HS-27A (cell line): Measurements from ENCODE around the gene SLIT2.

Experiments
- DNase-seq: peaks from one replicate; pipeline ENCODE4 v3.0.0-alpha.2; 2012; ENCODE audit warnings: low read depth, missing footprints

SLIT2 gene

GRCh38 chr4:20266215-20267082 lies 14.7 kb downstream of the SLIT2 start:
- DNase-seq = no peak

- no peak for DNase-seq
Observed at GRCh38 chr4:20268028-20268427, 16.3 kb downstream of the SLIT2 start.

DNA sequence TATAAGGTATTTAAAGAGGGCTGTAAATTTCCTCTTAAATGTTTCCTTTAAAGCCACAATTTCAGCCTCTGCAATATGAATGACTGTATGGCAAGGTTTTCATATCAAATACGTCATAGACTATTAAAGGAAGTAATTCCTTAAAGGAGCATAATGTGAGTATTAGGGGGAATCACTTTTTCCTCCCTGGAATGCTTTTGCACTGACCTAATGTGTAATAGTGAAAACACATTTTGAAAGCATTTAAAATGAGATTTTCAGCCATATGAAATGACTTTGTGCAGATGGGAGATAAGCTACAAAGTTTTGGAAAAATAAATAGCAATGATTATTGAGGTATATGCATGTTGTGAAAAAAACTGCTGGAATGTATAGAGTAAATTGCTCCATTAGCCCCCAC lies 17.6 kb downstream of the SLIT2 start:
- DNase-seq = no peak

DNA sequence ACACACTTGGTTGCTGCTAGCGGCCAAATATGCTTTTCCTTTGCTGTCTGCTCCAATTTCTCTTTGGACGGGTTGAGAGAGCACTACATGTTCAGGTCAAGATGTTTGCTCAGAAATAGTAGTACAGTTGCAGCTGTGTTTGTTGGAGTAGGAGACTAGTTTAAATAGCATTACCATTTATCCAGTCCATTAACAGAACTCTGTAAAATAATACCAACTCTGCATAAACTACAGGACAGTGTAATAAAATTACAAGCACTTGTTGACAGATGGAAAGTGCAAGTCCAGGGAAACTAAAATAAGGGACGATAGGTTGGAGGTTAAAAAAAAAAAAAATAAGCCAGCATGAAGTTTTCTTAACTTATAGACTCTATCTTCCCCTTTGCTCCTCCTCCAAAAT lies 20.2 kb downstream of the SLIT2 start:
- no peak for DNase-seq

- DNase-seq = no peak
Observed at GRCh38 chr4:20272411-20272872, 20.7 kb downstream of the SLIT2 start.

DNA sequence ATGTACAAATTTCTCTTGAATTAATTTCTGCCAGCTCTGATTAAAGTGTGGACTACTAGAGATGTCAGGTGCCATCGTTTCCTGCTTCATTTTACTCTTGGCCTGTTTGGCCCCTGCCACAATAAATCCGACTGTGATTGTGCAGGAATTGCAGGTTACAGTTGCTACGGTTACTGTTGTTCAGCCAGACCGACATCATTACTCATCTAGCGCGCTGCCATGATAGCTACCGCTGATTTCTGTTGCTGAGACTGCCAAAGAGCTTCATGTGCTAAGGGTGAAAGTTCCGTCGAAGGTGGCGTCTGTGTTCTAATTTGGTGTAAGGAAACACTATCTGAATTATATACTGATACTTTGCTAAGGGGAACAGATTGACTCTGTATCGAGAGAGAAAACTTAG lies 22.1 kb downstream of the SLIT2 start:
- DNase-seq = no peak

- DNase-seq = no peak
Observed at GRCh38 chr4:20276848-20277247, 25.1 kb downstream of the SLIT2 start.

DNA sequence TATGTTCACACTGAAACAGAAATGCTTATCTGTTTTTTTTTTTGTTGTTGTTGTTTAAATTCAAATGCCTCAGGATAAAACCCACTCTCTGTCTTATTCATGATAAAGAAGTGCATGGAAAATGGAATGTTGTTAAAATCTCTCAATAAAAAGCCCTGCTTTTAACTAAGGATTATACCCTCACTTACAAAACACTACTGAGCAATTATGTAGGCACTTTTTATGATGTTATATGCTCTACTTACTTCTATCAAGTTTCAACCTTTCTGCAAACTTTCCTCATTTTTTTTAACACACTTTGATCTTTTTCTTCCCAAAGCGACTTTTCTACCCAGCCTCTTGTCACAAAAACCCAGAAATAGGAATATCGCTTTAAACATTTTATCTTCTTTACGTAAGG lies 26.5 kb downstream of the SLIT2 start:
- DNase-seq = no peak

DNA sequence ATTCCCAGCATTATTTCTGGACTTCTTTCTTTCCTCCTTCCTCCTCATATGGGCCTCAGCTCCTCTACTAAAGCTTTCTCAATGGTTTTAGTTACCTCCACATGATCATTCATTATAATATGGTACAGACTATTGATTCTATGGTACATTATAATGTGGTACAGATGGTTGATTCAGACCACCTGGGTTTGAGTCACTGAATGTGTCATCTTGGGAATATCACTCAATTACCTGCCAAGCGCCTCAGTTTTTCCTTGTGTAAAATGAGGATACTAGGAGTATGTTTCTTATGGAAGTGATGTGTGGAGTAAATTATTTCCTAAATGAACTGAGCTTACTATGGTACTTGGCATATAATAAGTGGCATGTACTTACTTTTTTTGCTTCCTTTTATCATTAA lies 27.7 kb downstream of the SLIT2 start:
- DNase-seq = no peak

GRCh38 chr4:20281453-20281852 lies 29.7 kb downstream of the SLIT2 start:
- no peak for DNase-seq

GRCh38 chr4:20283039-20283438 lies 31.3 kb downstream of the SLIT2 start:
- no peak for DNase-seq

DNA sequence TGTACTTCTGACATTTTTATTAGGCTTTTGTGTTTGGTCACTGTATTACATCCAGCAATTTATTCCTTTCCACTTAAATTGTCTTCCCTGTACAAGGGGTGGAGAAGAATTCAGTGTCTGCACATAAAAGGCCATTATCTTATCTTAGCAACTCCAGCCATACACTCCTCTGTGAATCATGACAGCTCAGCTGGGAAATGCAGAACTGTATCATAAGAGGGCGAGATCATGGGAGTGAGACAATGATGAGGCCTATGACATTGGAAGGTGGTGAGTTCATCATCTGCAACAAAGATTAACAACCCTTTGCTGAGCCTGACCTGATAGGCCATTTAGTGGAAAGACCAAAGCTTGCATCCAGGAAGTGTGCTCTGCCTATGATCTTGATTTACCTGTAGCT lies 33.3 kb downstream of the SLIT2 start:
- no peak for DNase-seq

GRCh38 chr4:20287246-20287645 lies 35.5 kb downstream of the SLIT2 start:
- DNase-seq = no peak

DNA sequence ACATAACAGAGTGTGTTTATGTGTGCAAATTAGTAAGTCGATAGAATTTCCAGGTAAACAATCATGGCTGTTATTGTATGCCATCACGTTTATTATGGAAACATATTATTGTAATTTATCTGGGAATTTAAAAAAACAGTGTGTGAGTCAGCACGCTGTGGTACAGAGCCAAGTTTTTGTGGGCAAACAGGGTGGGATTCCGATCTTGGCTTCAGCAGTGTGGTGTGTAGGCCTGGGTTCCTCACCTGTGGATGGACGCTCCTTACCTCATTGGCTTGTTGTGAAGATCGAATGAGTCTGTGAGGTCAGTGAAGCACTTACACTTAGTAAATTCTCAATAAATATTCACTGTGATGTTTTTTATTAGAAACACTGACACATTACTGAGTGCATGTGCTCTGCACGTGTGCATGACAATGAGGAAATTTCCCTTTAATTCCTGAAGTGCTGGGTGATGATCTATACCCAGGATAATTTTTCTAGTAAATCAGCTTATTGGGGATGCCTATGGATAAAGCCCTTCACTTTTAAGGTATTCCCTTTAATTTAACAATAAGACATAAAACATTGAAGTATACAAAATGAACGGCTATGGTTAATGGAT lies 36.4 kb downstream of the SLIT2 start:
- DNase-seq = no peak

- DNase-seq = no peak
Observed at GRCh38 chr4:20288846-20289512, 37.3 kb downstream of the SLIT2 start.

- no peak for DNase-seq
Observed at GRCh38 chr4:20289782-20290181, 38.1 kb downstream of the SLIT2 start.

DNA sequence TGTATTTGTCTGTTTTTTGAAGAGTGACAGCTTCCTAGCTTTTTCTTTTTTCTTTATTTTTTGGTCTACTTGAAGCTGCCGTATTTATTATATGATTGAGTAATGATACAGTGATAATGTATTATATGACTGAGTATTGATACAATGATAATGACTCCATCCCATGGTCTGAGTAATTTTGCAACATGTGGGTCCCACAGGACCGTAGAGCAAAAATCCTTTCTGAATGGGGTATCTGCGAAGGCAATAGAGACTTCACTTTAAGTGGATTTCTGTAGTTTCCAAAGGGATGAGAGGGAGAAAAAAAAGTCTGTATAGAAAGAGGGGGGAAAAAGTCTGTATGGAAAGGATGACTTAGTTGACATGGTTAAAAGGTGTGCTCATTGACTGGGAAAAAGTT lies 41.0 kb downstream of the SLIT2 start:
- no peak for DNase-seq

DNA sequence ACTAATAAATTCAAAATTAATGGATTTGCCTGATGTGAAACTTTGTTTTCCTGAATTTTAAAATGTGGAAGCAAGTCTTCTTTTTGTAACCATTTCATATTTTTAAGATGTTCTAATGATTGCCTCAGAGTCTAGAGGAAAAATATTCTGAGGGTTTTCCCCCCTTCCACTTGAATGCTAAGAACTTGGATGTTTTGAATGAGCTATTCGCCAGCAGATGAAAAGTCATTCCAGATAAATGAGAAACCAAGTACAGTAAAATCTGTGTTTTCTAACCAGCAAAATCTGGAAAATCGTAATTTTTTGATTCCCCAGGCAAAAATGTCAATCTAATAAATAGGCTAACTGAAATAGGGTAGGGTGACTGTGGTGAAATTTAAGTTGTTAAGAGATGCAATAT lies 45.6 kb downstream of the SLIT2 start:
- no peak for DNase-seq

DNA sequence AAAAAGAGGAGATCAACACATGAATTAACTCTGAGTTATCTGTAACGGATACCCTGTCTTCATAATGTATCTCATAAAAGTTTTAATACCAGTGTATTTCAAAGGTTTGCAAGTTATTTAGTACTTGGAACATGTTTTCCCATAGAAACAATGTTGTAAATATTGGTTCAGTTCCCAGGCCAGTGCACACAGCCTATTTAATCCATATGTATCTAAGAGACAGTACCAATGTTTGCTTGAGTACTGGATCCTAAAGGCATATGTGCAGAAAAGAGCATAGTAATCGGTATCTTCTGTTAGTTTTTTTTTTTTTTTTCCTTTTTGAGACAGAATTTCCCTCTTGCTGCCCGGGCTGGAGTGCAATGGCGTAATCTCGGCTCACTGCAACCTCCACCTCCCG lies 46.1 kb downstream of the SLIT2 start:
- no peak for DNase-seq

DNA sequence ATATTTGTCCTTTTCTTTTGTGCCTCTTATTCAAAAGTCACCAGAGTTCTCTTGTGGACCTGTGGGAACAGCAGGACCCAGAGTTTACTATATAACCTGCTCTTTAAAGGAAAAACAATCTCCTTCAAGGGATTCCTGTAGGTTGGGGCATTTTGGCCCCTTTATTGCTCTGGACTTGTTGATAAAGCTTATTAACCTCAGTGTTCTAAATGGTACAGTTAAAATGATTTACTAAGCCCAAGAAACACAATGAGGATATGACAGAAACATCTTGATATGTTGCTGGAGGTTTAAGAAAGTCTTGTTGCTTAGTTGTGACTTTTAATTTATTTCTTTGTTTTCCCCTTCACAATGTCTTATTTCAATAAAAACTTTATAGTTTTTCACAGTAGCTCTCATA lies 46.8 kb downstream of the SLIT2 start:
- DNase-seq = no peak

DNA sequence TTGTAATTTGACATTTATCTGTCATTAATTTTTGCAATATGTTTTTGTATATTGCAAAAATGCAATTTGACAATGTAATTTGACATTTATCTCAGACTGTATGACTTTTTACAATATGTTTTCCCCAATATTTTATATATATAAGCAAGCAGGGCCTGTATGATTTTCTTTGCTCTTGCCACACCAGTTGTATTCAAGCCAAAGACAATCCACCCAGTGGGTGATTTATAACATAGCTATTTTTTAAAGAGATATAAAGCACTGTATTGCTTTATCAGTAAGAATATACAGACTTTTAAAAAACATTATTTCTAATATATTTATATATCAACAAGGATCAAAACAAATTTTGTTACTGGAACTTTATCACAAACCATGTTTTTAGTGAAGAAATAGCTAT lies 47.3 kb downstream of the SLIT2 start:
- no peak for DNase-seq

DNA sequence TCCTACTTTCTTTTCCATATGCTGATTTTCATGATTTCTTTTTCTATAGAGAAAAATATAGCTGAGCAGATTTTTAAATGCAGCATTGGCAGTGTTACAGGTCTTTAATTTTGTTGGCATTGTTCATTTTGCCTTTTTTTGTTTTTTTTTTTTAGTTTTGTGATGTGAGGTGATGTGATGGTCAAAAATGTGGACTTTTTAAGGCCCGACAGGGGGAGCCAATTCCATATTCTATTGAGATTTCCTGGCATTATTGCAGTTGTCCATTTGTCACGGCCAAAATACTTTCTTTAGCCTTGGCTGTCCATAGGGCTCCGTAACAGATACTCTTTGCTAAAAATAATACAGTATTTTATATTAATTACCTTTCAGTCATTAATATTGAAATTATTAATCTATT lies 47.8 kb downstream of the SLIT2 start:
- DNase-seq = no peak

DNA sequence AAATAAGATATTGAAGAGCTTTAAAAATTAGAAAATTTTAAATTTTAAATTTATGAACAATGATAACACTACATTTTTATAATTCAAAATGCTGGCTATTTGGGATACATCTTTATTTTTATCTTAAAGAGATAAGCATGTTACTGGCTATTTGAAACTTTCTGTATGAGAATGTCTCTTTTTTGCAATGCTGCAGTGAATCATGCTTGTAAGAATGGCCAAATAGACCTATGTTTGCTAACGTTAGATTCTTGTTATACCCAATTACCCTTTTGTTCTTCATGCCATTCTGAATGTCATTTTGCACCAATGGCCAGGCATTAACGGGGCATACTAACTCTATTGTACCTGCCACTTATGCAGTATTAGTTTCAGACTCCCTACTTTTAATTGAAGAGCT lies 49.5 kb downstream of the SLIT2 start:
- no peak for DNase-seq
